ENCODE results near the gene DSC2. TPM values are rescaled to one million over a fixed set of nuclear protein-coding genes. Genes with fewer than 3 reads are reported as not detected.
"Not testable (repeated sequence)": the region's sequence is repeated elsewhere in the genome, so short reads cannot be mapped to it uniquely, and the experiment has no call there.

The DSC2 gene
- total RNA-seq = not detected in 2 replicates

DNA sequence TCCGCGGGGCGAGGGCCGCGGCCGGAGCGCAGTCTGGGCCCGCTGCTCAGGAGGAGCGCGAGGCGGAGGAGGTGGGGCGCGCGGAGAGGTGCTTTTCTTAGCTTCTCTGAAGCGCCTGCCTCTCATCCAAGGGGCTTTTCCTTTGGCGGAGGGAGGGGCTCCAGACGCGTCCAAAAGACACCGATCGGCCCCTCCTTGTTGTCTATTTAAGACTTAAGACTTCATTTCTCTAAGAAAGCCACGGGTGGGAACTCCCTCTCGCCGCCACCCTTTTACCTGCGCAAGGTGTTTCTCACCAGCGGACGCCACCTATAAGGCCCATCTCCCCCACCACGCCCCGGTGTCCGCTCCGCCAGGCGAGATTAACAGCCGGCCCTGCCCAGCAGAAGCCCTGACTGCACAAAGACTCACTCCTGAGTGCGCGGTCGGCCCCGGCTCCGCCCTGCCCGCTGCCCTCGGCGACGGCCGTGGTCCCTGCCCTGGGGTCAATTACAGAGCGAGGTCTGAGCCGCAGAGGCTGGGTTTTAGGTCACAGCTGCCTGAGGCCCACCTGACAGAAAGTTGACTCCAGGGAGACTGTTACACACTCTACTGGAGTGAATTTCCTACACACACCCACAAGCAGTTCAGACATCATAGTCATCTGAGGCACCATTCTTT lies at the start of gene DSC2:
Gene DSC2 (minus strand): TSS at position 397 of the 660 bp plus-strand sequence. CDS start 450 bp downstream, outside the sequence.
- intact Hi-C loops (cut with micrococcal nuclease) = no loop called here

GRCh38 chr18:31149351-31149750 lies 47.1 kb upstream of the DSC2 start:
- intact Hi-C loops (cut with micrococcal nuclease) = no loop called here

GRCh38 chr18:31148600-31148999 lies 46.4 kb upstream of the DSC2 start:
- intact Hi-C loops (cut with micrococcal nuclease) = no loop called here

DNA sequence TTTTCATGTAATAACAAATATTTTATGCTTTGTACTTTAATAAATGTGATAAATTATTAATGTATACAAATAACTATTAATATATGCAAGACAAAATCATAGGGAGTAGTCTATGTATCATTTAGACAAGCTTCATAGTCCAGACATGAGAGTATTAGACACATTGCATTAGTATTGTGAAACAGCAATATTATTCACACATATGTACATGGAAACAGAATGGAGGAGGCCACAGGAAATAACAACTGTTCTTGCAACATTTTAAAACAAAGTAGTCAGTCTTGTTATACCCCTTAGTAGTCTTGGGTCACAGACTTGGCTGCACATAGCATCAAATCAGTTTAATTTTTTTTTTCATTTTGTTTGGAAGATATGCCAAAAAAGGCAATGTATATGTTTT lies 44.6 kb upstream of the DSC2 start:
- intact Hi-C loops (cut with micrococcal nuclease) = no loop called here

GRCh38 chr18:31143025-31143424 lies 40.8 kb upstream of the DSC2 start:
- intact Hi-C loops (cut with micrococcal nuclease) = no loop called here

GRCh38 chr18:31138709-31139108 lies 36.5 kb upstream of the DSC2 start:
- intact Hi-C loops (cut with micrococcal nuclease) = no loop called here

GRCh38 chr18:31134988-31135529 lies 32.8 kb upstream of the DSC2 start:
- intact Hi-C loops (cut with micrococcal nuclease) = no loop called here

DNA sequence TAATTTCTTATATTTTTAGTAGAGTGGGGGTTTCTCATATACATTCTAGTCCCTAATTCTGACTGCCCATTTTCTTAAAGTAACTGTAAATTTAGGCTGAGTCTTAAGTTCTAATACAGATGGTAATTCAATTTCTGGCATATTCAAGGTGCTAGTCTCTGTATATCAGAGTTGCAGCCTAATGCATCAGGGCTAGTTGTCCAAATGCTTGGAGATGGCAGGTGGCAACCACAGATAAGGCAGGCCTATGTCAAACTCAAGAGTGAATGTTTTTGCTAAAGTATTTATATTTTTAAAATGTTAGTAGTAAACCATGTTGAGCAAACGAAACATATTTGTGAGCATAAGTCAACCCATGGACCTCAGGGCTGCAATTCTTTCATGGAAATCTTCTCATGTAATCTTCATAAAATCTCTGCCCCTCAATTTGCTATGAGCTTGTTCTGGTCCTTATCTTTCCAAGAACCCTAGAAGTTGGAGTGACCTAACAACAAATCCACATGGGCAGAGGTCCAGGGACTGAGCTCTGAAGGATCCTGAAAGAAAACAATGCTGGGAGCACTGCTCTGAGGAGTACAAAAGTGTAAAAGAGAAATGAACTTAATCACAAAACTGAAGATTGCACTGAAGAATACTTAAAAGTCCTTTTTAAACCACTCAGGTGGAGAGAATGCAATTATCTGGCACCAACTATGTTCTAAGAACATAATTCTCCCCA lies 27.3 kb upstream of the DSC2 start:
- intact Hi-C loops (cut with micrococcal nuclease) = no loop called here

GRCh38 chr18:31125878-31126277 lies 23.7 kb upstream of the DSC2 start:
- intact Hi-C loops (cut with micrococcal nuclease) = no loop called here

DNA sequence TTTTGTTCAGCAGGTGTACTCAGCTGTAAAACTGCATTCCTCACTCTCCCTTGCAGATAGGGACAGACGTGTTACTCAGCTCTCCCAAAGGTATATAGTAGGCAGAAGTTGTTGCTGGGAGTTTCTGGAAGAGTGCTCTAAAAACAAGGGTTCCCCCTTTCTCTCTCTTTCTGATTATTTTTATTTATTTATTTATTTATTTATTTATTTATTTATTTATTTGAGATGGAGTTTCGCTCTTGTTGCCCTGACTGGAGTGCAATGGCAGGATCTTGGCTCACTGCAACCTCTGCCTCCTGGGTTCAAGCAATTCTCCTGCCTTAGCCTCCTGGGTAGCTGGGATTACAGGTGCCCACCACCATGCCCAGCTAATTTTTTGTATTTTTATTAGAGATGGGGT lies 20.9 kb upstream of the DSC2 start:
- intact Hi-C loops (cut with micrococcal nuclease) = not testable (repeated sequence)

DNA sequence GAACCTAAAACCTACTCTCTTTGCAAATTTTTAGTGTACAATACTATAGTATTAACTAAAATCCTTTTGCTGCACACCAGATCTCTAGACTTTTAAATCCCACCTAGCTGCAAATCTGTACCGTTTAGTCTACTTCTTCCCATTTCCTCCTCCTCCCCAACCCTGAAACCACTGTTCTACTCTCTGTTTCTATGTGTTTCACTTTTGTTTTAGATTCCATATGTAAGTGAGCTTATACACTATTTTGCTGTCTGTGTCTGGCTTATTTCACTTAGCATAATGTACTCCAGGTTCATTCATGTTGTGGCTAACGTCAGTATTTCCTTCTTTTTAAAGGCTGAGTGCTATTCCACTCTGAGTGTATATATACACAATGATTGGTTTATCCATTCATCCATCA lies 18.4 kb upstream of the DSC2 start:
- intact Hi-C loops (cut with micrococcal nuclease) = no loop called here

DNA sequence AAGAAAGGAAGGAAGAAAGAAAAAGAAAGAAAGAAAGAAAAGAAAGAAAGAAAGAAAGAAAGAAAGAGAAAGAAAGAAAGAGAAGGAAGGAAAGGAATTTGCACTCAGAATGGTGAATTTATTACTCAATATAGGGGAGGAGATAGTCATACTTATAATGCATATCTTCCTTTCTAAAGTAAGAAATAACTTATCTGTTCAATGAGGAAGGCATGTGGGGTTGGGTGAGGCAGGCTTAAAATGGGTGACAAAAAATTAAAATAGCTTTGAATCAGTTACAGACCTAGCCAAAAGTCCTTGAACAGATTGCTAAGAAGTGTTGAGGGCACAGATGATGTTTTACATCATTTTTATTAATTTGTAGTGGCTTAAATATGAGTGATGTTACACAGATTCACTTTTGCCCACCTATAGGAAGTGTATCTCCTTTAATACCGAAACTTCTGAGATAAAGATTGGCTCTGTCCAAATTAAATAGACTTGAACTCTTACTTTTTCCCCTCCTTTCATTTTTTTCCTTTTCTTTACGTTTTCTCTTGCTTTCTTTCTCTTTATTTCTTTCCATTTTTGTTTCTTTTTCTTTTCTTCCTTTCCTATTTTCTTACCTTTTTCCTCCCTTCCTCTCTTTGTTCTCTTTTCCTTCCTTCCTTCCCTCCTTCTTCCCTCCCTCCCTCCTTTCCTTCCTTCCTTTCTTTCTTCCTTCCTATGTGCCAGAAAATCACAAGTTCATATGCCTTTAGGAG lies 14.8 kb upstream of the DSC2 start:
- intact Hi-C loops (cut with micrococcal nuclease) = no loop called here

GRCh38 chr18:31112804-31113203 lies 10.6 kb upstream of the DSC2 start:
- intact Hi-C loops (cut with micrococcal nuclease) = no loop called here

GRCh38 chr18:31105733-31106132 lies 3.5 kb upstream of the DSC2 start:
- intact Hi-C loops (cut with micrococcal nuclease) = no loop called here

DNA sequence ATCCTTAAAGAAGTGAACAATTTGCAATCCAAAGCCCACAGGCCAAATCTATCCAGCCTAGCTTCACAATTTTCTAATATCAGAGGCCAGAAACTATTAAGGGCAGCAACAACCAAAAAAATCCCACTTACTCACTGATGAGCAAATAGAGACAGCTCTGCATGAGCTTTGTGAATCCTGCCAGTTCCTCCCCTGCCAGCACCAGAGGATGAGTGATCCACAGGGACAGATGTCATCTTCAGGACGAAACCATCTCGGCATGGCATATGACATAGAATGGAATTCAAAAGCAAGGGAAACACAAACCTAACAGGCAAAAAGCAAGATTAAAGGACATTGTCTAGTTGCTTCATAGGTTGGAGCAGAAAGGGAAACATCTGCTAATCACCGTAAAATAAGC lies 2.2 kb upstream of the DSC2 start:
- intact Hi-C loops (cut with micrococcal nuclease) = no loop called here

DNA sequence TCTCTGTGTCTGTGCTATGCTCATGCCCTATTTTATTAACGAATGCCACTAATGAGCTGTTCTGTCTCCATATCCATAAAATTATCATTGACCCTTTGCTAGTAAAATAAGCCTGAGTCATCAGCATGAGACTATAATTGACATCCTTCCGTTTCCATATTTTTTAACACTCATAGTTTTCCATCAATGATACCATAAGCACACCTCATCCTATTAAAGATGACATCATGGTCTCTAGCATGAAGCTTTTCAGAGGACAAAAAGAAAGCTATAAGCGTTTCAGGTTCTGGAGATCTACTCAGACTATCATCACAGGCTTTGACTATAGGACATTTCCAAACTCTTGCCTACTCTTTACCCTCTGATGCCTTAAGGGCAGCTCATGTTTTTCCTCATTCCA lies 1.2 kb upstream of the DSC2 start:
- intact Hi-C loops (cut with micrococcal nuclease) = no loop called here

- intact Hi-C loops (cut with micrococcal nuclease) = no loop called here
Observed at GRCh38 chr18:31102941-31103340, 720 bp upstream of the DSC2 start.

- intact Hi-C loops (cut with micrococcal nuclease) = no loop called here
Observed at GRCh38 chr18:31101183-31102024, 817 bp downstream of the DSC2 start.

DNA sequence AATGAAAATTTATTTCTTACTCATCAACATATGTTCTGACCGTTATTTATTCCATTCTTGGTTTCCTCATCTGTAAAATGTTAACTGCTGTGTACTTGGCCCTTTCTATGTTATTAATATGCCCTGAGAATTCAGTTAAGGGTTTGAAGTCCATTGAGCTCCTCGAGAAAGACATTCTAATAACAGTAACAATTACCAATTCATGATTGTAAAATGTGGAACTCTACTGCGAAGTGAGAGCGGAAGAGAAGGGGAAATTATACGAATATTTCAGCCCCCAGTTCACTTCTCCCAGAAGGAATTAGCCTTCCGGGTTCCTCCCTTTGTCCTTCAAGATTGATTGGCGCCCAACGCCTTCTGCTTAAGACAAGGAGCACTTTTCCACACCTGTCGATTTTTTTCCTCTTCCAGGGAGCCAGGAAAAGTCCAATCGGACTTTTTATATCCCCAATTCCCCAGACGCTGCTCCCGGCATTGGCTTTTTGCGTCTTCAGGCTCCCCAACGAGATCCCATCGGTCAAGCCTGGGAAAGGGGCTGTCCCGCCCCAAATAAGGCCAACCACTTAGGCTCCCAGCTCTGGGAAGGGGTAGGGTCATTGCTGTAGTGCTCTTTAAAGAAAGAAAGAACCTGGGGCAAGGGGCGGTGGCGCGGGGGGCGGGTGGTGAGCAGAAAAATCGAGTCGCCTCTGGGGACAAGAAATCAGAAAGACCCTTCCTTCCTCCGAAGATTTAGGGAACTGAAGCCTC lies 1.6 kb downstream of the DSC2 start:
- intact Hi-C loops (cut with micrococcal nuclease) = no loop called here

DNA sequence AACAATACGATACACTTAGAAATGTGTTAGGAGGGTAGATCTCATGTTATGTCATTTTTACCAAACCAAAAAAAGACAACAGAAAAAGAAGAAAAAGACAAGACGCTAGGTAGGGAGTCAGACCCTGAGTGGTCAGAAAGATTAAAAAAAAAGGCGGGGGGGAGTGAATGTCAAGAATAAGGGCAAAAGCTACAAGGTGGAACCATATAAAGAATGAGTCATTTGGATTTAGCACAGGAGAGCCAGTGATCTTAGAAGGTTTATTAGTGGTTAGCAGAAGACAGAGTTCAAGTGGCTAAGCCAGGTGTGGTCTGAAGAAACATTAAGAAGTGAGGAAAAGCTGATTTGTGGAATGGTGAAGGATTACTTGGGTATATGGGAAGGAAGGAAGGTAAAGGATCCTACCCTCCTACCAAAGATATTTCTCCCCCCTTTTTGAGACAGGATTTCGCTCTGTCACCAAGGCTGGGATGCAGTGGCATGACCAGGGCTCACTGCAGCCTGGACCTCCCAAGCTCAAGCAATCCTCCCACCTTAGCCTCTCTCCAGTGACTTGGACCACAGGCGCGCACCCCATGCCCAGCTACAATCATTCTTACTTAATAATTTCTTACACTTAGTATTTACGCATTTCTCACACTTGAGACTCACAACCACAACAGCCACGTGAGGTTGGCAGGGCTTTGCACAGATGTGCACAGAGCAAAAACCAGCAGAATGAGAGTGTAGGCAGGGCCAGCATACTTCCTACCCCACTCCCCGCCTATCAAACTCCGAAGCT lies 2.6 kb downstream of the DSC2 start:
- intact Hi-C loops (cut with micrococcal nuclease) = no loop called here
